T-cell (primary cell): ENCODE measurements around the gene DNM3. TPM values are rescaled to one million over a fixed set of nuclear protein-coding genes. Genes with fewer than 3 reads are reported as not detected.
A peak's percentile ranks its signal among the peaks of the same experiment; 100 is the strongest.

Source experiments
- ATAC-seq, 4 experiments: fragments of 200-7000 bp in 3 of 4; fragments of 150-1000 bp in 1 of 4; cut with Tn5 transposase; replicated peaks in 1 of 4; 1 replicate in 3 of 4; 2 replicates in 1 of 4; pipeline ENCODE4 v1.10.0; 2021; ENCODE audit warnings: moderate library complexity in 3 of 4, mild to moderate bottlenecking in 2 of 4, moderate number of reproducible peaks in 1 of 4
- CTCF ChIA-PET, 2 donors: fragments of 300-600 bp; sonication (Branson Sonifier 250); formaldehyde crosslinking; loops; one replicate each; lab custom pipeline; 2022; ENCODE audit warnings: antibody characterized with exemption in 2 of 2; lab: Charles Lee
- POLR2A ChIA-PET, 2 donors: fragments of 300-600 bp; sonication (Branson Sonifier 250); formaldehyde crosslinking; loops; one replicate each; lab custom pipeline; 2022; ENCODE audit warnings: antibody characterized with exemption in 2 of 2; lab: Charles Lee
- DNase-seq, 35 experiments: peaks; one replicate each; pipeline versions ENCODE4 v3.0.0 to v3.0.0-alpha.2; 2013 to 2023
- H3K27ac ChIP-seq: one replicate; pipeline ENCODE4 v1.5.1; 2013; ENCODE audit warnings: low read length
- H3K27me3 ChIP-seq, 2 experiments: replicated peaks in 1 of 2; 1 replicate in 1 of 2; 2 replicates in 1 of 2; pipeline versions ENCODE4 v1.6.1 to v1.7.0; 2013; ENCODE audit warnings: low read length in 1 of 2, mixed read lengths in 1 of 2; ENCODE audit not compliant: control insufficient read depth in 2 of 2, insufficient read depth in 2 of 2; ENCODE audit errors: extremely low read depth in 1 of 2
- H3K36me3 ChIP-seq, 2 donors: 1 replicate in 1 of 2; 2 replicates in 1 of 2; pipeline versions ENCODE4 v1.6.1 to v1.7.0; 2013; ENCODE audit warnings: low read length in 1 of 2; ENCODE audit not compliant: control insufficient read depth in 2 of 2, insufficient read depth in 1 of 2; ENCODE audit errors: extremely low read depth in 1 of 2
- H3K4me1 ChIP-seq, 2 experiments: 1 replicate in 1 of 2; 2 replicates in 1 of 2; pipeline versions ENCODE4 v1.6.1 to v1.7.0; 2013; ENCODE audit warnings: low read length in 2 of 2, mixed read lengths in 1 of 2; ENCODE audit not compliant: insufficient read depth in 2 of 2, control insufficient read depth in 1 of 2; ENCODE audit errors: extremely low read depth in 1 of 2
- H3K4me3 ChIP-seq, 2 donors: 1 replicate in 1 of 2; 2 replicates in 1 of 2; pipeline versions ENCODE4 v1.5.1 to v1.7.0; 2013; ENCODE audit warnings: mild to moderate bottlenecking in 2 of 2, low read length in 1 of 2, moderate library complexity in 1 of 2; ENCODE audit not compliant: control insufficient read depth in 1 of 2; ENCODE audit errors: extremely low read depth in 1 of 2
- H3K9me3 ChIP-seq: 2 replicates; pipeline ENCODE4 v1.7.0; 2013
- H3K27ac Mint-ChIP-seq, 2 donors: one replicate each; pipeline ENCODE4 v1.8.0; 2020 to 2021; ENCODE audit warnings: mild to moderate bottlenecking in 2 of 2, mixed read lengths in 2 of 2
- H3K27me3 Mint-ChIP-seq, 2 donors: one replicate each; pipeline ENCODE4 v1.8.0; 2021 to 2022; ENCODE audit warnings: mixed read lengths in 2 of 2
- H3K36me3 Mint-ChIP-seq: one replicate; pipeline ENCODE4 v1.8.0; 2021; ENCODE audit warnings: mixed read lengths
- H3K4me1 Mint-ChIP-seq, 3 donors: one replicate each; pipeline ENCODE4 v1.8.0; 2020 to 2022; ENCODE audit warnings: mixed read lengths in 3 of 3, mild to moderate bottlenecking in 1 of 3
- H3K4me3 Mint-ChIP-seq, 3 donors: one replicate each; pipeline ENCODE4 v1.8.0; 2020 to 2022; ENCODE audit warnings: mild to moderate bottlenecking in 3 of 3, mixed read lengths in 3 of 3, moderate library complexity in 3 of 3
- H3K9me3 Mint-ChIP-seq, 3 donors: one replicate each; pipeline ENCODE4 v1.8.0; 2020 to 2022; ENCODE audit warnings: mixed read lengths in 3 of 3
- WGBS: methylation state at CpG from one replicate; pipeline ENCODE4 v1.1.5; 2013; ENCODE audit warnings: missing lambda C conversion rate; ENCODE audit not compliant: insufficient coverage; 5-methylcytosine and 5-hydroxymethylcytosine counted together
- total RNA-seq, 35 experiments: library from RNA in 6 of 35; stranded (reverse) in 6 of 35; fragments of 120-200 nt in 1 of 35; gene quantifications; one replicate each; pipeline versions ENCODE4 v1.2.1 to v1.2.4 and lab custom pipeline; 2013 to 2026

The DNM3 gene
- total RNA-seq, 5 donors from 2014 or later (not counting 1 experiment from before 2014, with no cell fraction given): 2.0 to 2.8 (median 2.4) TPM

DNA sequence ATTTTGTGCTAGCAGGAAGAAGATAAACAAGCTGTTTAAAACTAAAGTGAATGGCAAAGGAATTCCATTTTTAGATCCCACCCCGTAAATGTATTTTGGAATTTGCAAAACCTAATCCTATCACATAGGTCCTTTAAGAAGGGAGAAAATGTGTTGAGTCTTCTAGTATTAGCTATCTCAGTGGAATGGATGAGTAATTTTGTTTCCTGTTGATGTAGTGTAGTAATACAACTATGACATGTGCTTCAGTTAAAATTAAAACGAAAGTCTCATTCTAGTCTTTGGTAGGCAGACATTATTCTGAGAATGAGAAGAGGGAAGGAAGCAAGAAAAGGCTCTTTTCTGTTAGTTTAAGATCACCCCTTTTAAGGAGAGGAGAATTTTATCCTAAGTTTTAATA is 313.3 kb downstream of the DNM3 start:
- ATAC-seq (peak in 3 of 4 experiments; percentile 83 to 96 (median 89)), DNase-seq (peak in 1 of 35 experiments; percentile 5)
- Histone ChIP-seq H3K36me3 (no peaks in the 10 kb centered on the region), H3K27ac (peak overlapping the region; percentile 8), H3K27me3 (no peaks in the 10 kb centered on the region), H3K9me3 (no peaks in the 10 kb centered on the region), H3K4me3 (no peak overlapping the region), H3K4me1 (no peaks in the 10 kb centered on the region)
- H3K27ac Mint-ChIP-seq: peak overlapping the region; percentile 88 to 93
- H3K9me3 Mint-ChIP-seq: no peaks in the 10 kb centered on the region
- no peaks in the 10 kb centered on the region for H3K27me3 Mint-ChIP-seq
- peak overlapping the region in 1 of 3 donors; percentile 2 for H3K4me3 Mint-ChIP-seq
- POLR2A ChIA-PET: interaction anchor here in 1 of 2 donors (0.6 kb wide), 2 partner anchors 278 to 1189 kb away, joined by 3 to 4 read pairs; no protein-coding TSS in a partner anchor
- WGBS: no CpG with 5 or more reads among the region's 2 CpGs
- no peaks in the 10 kb centered on the region for H3K36me3 Mint-ChIP-seq
- CTCF ChIA-PET: no interaction called here
- peaks cover 7 to 16% (median 8%) of the 10 kb centered on the region in 3 donors for H3K4me1 Mint-ChIP-seq

DNA sequence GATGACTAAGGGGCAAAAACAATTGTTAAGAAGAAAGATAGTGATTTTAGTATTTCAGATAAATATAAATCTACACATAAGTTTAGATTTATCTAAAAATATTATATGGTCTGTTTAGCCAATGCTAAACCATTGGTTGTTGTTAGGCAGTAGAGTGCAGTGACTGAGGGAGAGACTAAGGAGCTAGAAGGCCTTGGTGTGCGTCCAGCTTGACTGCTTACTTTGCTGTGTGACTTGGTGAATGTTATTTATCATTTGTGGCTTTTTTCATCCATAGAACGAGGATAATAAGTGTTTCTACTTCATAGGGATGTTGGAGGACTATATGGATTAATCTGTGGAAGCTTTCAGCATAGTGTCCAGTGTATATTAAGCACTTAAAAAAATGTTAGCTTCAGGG is 314.5 kb downstream of the DNM3 start:
- Mint-ChIP-seq H3K4me3 (no peak overlapping the region), H3K36me3 (no peaks in the 10 kb centered on the region), H3K4me1 (peaks cover 7 to 16% (median 8%) of the 10 kb centered on the region in 3 donors), H3K9me3 (no peaks in the 10 kb centered on the region), H3K27ac (no peak overlapping the region), H3K27me3 (no peaks in the 10 kb centered on the region)
- Histone ChIP-seq H3K27ac (no peak overlapping the region), H3K27me3 (no peaks in the 10 kb centered on the region), H3K9me3 (no peaks in the 10 kb centered on the region), H3K4me1 (no peaks in the 10 kb centered on the region), H3K4me3 (no peak overlapping the region), H3K36me3 (no peaks in the 10 kb centered on the region)
- CTCF ChIA-PET: interaction anchor here in 1 of 2 donors (0.9 kb wide), 1 partner anchor 23 kb away, joined by 3 read pairs; no protein-coding TSS in a partner anchor
- DNase-seq: no peak
- 100% methylated on average over 1 of the region's 2 CpGs for WGBS
- POLR2A ChIA-PET: interaction anchor here in 1 of 2 donors (0.6 kb wide), 2 partner anchors 45 to 202 kb away, joined by 3 to 6 read pairs; no protein-coding TSS in a partner anchor
- no peak for ATAC-seq

- no CpG with 5 or more reads among the region's 2 CpGs for WGBS
- no peaks in the 10 kb centered on the region for H3K4me1 Mint-ChIP-seq
- no peak overlapping the region for H3K27ac Mint-ChIP-seq
- no peaks in the 10 kb centered on the region for H3K27me3 ChIP-seq
- no peak overlapping the region for H3K4me3 Mint-ChIP-seq
- no peak overlapping the region for H3K27ac ChIP-seq
- no peak for ATAC-seq
- no peaks in the 10 kb centered on the region for H3K9me3 Mint-ChIP-seq
- H3K9me3 ChIP-seq: no peaks in the 10 kb centered on the region
- no peak for DNase-seq
- H3K27me3 Mint-ChIP-seq: no peaks in the 10 kb centered on the region
- ChIA-PET POLR2A (no interaction called here), CTCF (no interaction called here)
- H3K4me1 ChIP-seq: no peaks in the 10 kb centered on the region
- no peak overlapping the region for H3K4me3 ChIP-seq
- H3K36me3 Mint-ChIP-seq: no peaks in the 10 kb centered on the region
- H3K36me3 ChIP-seq: no peaks in the 10 kb centered on the region
Observed at GRCh38 chr1:172162236-172162635, 320.9 kb downstream of the DNM3 start.

DNA sequence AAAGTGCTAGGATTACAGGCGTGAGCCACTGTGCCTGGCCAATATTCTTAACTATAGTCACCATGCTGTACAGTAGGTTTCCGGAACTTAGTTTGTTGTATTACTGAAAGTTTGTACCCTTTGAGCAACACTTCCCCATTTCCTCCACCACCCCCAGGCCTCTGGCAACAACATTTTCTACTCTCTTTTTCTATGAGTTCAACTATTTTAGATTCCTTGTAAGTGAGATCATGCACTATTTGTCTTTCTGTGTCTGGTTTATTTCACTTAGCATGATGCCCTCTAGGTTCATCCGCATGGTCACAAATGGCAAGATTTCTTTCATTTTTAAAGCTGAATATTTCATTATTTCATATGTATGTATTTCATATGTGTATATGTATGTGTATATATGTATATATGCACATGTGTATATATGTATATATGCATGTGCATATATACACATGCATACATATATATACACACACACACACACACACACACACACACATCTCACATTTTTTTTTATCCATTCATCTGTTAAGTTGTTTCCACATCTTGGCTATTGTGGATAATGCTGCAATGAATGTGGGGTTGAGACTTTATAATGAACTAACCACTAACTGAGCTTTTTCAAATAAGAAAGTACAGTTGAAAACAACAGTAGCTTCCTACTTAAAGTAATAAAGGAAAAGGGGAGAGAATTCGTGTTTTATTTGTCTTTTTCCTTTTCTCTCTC is 322.4 kb downstream of the DNM3 start:
- no peak overlapping the region for H3K4me3 Mint-ChIP-seq
- H3K27ac ChIP-seq: no peak overlapping the region
- no peaks in the 10 kb centered on the region for H3K27me3 Mint-ChIP-seq
- no peaks in the 10 kb centered on the region for H3K36me3 ChIP-seq
- POLR2A ChIA-PET: interaction anchor here (0.6 to 0.7 kb wide), 4 partner anchors 18 to 1042 kb away, joined by 3 to 12 read pairs (median 4); no protein-coding TSS in a partner anchor
- H3K27me3 ChIP-seq: no peaks in the 10 kb centered on the region
- H3K9me3 ChIP-seq: no peaks in the 10 kb centered on the region
- H3K4me3 ChIP-seq: no peak overlapping the region
- no peaks in the 10 kb centered on the region for H3K4me1 ChIP-seq
- no peak overlapping the region for H3K27ac Mint-ChIP-seq
- no peaks in the 10 kb centered on the region for H3K9me3 Mint-ChIP-seq
- no CpG with 5 or more reads among the region's 4 CpGs for WGBS
- peaks cover 0 to 3% (median 2%) of the 10 kb centered on the region in 3 donors for H3K4me1 Mint-ChIP-seq
- no peaks in the 10 kb centered on the region for H3K36me3 Mint-ChIP-seq
- ATAC-seq: no peak
- CTCF ChIA-PET: interaction anchor here (0.5 to 0.7 kb wide), 3 partner anchors 13 to 160 kb away, joined by 3 to 4 read pairs (median 3); no protein-coding TSS in a partner anchor
- no peak for DNase-seq

- Histone ChIP-seq H3K4me3 (no peak overlapping the region), H3K27ac (no peak overlapping the region), H3K9me3 (no peaks in the 10 kb centered on the region), H3K36me3 (no peaks in the 10 kb centered on the region), H3K27me3 (no peaks in the 10 kb centered on the region), H3K4me1 (no peaks in the 10 kb centered on the region)
- ChIA-PET POLR2A (no interaction called here), CTCF (no interaction called here)
- no peak for DNase-seq
- H3K27ac Mint-ChIP-seq: no peak overlapping the region
- no peaks in the 10 kb centered on the region for H3K27me3 Mint-ChIP-seq
- no peaks in the 10 kb centered on the region for H3K36me3 Mint-ChIP-seq
- no peak for ATAC-seq
- peaks cover 0 to 3% (median 2%) of the 10 kb centered on the region in 3 donors for H3K4me1 Mint-ChIP-seq
- 60% methylated on average over 1 of the region's 2 CpGs for WGBS
- H3K4me3 Mint-ChIP-seq: no peak overlapping the region
- no peaks in the 10 kb centered on the region for H3K9me3 Mint-ChIP-seq
Observed at GRCh38 chr1:172165403-172165802, 324.1 kb downstream of the DNM3 start.

DNA sequence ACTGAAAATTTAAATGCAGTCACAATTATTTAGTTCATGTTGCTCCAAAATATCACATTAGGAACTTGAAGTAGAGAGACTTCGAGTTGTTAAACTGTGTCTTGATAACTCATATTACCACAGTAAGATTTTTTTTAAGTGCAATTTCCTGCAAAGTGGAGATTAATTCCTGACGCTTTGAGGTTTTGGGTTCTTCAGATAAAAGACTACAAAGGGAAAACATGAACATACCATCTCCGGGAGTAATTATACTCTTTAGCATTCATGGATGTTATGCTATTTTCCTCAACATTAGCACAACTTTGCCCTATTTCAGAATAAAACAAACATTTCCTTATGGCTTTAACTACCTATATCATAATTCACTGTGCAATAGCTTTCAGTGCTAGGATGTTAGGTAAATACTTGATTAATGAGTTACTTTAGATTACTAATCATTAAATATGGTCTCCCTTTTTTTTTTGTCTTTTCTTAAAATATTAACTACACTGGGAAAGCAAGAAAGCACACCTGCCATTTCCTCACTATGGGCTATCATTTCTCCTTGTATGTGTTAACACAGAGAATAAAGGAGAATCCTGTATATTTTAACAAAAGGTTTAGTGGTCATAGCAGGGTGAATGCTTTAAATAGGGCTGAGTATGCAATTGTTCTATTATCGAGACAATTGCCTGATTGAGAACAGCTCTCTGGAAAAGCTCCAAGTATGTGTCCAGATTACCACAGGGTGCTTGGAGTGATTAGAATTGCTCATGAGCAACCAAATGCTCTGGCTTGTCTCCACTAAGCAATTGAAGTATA is 326.7 kb downstream of the DNM3 start:
- DNase-seq: no peak
- Mint-ChIP-seq H3K4me1 (peaks cover 0 to 3% (median 2%) of the 10 kb centered on the region in 3 donors), H3K4me3 (no peak overlapping the region), H3K36me3 (peaks cover 3% of the 10 kb centered on the region), H3K27ac (no peak overlapping the region), H3K9me3 (no peaks in the 10 kb centered on the region), H3K27me3 (peaks cover 2 to 5% of the 10 kb centered on the region in 2 donors)
- ChIA-PET CTCF (no interaction called here), POLR2A (interaction anchor here in 1 of 2 donors (0.7 kb wide), 1 partner anchor 876 kb away, joined by 4 read pairs; no protein-coding TSS in a partner anchor)
- no peaks in the 10 kb centered on the region for H3K4me1 ChIP-seq
- no peaks in the 10 kb centered on the region for H3K27me3 ChIP-seq
- ATAC-seq: no peak
- 90% methylated on average over 2 of the region's 4 CpGs for WGBS
- no peak overlapping the region for H3K4me3 ChIP-seq
- H3K27ac ChIP-seq: no peak overlapping the region
- H3K36me3 ChIP-seq: no peaks in the 10 kb centered on the region
- H3K9me3 ChIP-seq: no peaks in the 10 kb centered on the region
